SJCRH30 (cell line): ENCODE measurements around the gene TFEB. TPM values are rescaled to one million over a fixed set of nuclear protein-coding genes. Genes with fewer than 3 reads are reported as not detected.
"Not testable (repeated sequence)": the region's sequence is repeated elsewhere in the genome, so short reads cannot be mapped to it uniquely, and the experiment has no call there.

Experiments
- DNase-seq, 2 experiments: peaks; one replicate each; pipeline ENCODE4 v3.0.0-alpha.2; 2015 to 2020
- H3K27ac ChIP-seq: fragments of 250-450 bp; sonication (Bioruptor Pico); 2 replicates; pipeline ENCODE4 v1.5.1; 2020; ENCODE audit warnings: mild to moderate bottlenecking, moderate library complexity
- H3K27me3 ChIP-seq: fragments of 250-450 bp; sonication (Bioruptor Pico); 2 replicates; pipeline ENCODE4 v1.5.1; 2020; ENCODE audit warnings: mild to moderate bottlenecking, moderate library complexity
- H3K36me3 ChIP-seq: fragments of 250-450 bp; sonication (Bioruptor Pico); 2 replicates; pipeline ENCODE4 v1.5.1; 2020; ENCODE audit warnings: mild to moderate bottlenecking, moderate library complexity
- H3K4me1 ChIP-seq: fragments of 250-450 bp; sonication (Bioruptor Pico); 2 replicates; pipeline ENCODE4 v1.5.1; 2020; ENCODE audit warnings: mild to moderate bottlenecking, moderate library complexity
- H3K4me3 ChIP-seq: fragments of 250-450 bp; sonication (Bioruptor Pico); 2 replicates; pipeline ENCODE4 v1.5.1; 2020; ENCODE audit warnings: mild to moderate bottlenecking, moderate library complexity
- H3K9me3 ChIP-seq: fragments of 250-450 bp; sonication (Bioruptor Pico); replicated peaks from 2 replicates; pipeline ENCODE4 v1.5.1; 2020; ENCODE audit warnings: mild to moderate bottlenecking, moderate library complexity
- total RNA-seq: library from RNA; depleted of rRNA; stranded (reverse); fragments of >200 nt; shearing (Covaris generic); gene quantifications from 2 replicates; pipeline ENCODE4 v1.2.3, GENCODE V29; 2014

Gene TFEB
- total RNA-seq, 1 experiment from 2014 or later: 0.57 TPM

- Histone ChIP-seq H3K27ac (no peak overlapping the region), H3K9me3 (no peaks in the 10 kb centered on the region), H3K4me1 (peaks cover 21% of the 10 kb centered on the region), H3K36me3 (no peaks in the 10 kb centered on the region), H3K27me3 (no peaks in the 10 kb centered on the region), H3K4me3 (no peak overlapping the region)
- DNase-seq: no peak
These were observed 35.1 kb upstream of the TFEB start for GRCh38 chr6:41770381-41771057.

GRCh38 chr6:41769376-41769775 is 34.0 kb upstream of the TFEB start:
- Histone ChIP-seq H3K4me1 (peaks cover 21% of the 10 kb centered on the region), H3K27ac (no peak overlapping the region), H3K4me3 (no peak overlapping the region), H3K27me3 (no peaks in the 10 kb centered on the region), H3K36me3 (no peaks in the 10 kb centered on the region), H3K9me3 (no peaks in the 10 kb centered on the region)
- DNase-seq: no peak

- peak; percentile 20 to 25 for DNase-seq
- Histone ChIP-seq H3K9me3 (no peaks in the 10 kb centered on the region), H3K4me1 (peaks cover 21% of the 10 kb centered on the region), H3K27ac (no peak overlapping the region), H3K27me3 (no peaks in the 10 kb centered on the region), H3K4me3 (no peak overlapping the region), H3K36me3 (no peaks in the 10 kb centered on the region)
These were observed 33.3 kb upstream of the TFEB start for GRCh38 chr6:41768545-41769308.

- H3K9me3 ChIP-seq: no peaks in the 10 kb centered on the region
- no peak overlapping the region for H3K4me3 ChIP-seq
- H3K27me3 ChIP-seq: no peaks in the 10 kb centered on the region
- H3K4me1 ChIP-seq: peaks cover 24% of the 10 kb centered on the region
- H3K36me3 ChIP-seq: no peaks in the 10 kb centered on the region
- peak; percentile 78 to 89 for DNase-seq
- no peak overlapping the region; the same call in 1 of the 2 replicates for H3K27ac ChIP-seq
These were observed 31.9 kb upstream of the TFEB start for GRCh38 chr6:41767112-41767833.

GRCh38 chr6:41766043-41766664 is 30.7 kb upstream of the TFEB start:
- not testable (repeated sequence) for H3K27me3 ChIP-seq, H3K27ac ChIP-seq, H3K9me3 ChIP-seq, H3K4me3 ChIP-seq, H3K36me3 ChIP-seq, DNase-seq
- peaks cover 24% of the 10 kb centered on the region for H3K4me1 ChIP-seq

GRCh38 chr6:41763470-41763869 is 28.1 kb upstream of the TFEB start:
- H3K27ac ChIP-seq: no peak overlapping the region
- H3K27me3 ChIP-seq: no peaks in the 10 kb centered on the region
- no peak overlapping the region for H3K4me3 ChIP-seq
- peaks cover 21% of the 10 kb centered on the region for H3K4me1 ChIP-seq
- H3K9me3 ChIP-seq: no peaks in the 10 kb centered on the region
- DNase-seq: peak in 1 of 2 experiments; percentile 15
- H3K36me3 ChIP-seq: no peaks in the 10 kb centered on the region

- no peaks in the 10 kb centered on the region for H3K36me3 ChIP-seq
- H3K27ac ChIP-seq: no peak overlapping the region
- H3K4me1 ChIP-seq: peaks cover 15% of the 10 kb centered on the region
- DNase-seq: no peak
- no peaks in the 10 kb centered on the region for H3K27me3 ChIP-seq
- H3K9me3 ChIP-seq: no peaks in the 10 kb centered on the region
- H3K4me3 ChIP-seq: no peak overlapping the region
These were observed 24.6 kb upstream of the TFEB start for GRCh38 chr6:41759905-41760579.

- H3K27me3 ChIP-seq: no peaks in the 10 kb centered on the region
These were observed 23.9 kb upstream of the TFEB start for GRCh38 chr6:41759106-41759904.

DNA sequence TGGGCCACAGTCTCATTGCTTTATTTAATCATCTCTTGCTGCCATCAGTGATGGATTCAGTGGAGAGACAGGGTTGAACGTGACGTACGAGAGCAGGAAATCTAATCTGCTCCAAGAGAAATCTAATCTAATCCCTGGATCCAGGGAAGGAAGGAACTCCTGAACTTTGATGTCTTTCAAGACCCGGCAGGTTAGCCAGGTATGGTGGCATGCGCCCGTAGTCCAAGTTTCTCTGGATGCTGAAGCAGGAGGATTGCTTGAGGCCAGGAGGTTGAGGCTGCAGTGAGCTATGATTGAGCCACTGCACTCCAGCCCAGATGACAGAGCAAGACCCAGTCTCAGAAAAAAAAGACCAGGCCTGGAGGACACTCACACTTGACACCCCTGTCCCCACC is 23.2 kb upstream of the TFEB start:
- no peak for DNase-seq
- Histone ChIP-seq H3K4me1 (peaks cover 15% of the 10 kb centered on the region), H3K27me3 (no peaks in the 10 kb centered on the region), H3K4me3 (no peak overlapping the region), H3K36me3 (no peaks in the 10 kb centered on the region), H3K9me3 (no peaks in the 10 kb centered on the region), H3K27ac (no peak overlapping the region)

More at GRCh38 chr6:41759106-41759904, 23.9 kb upstream of the TFEB start:
- no peak overlapping the region for H3K27ac ChIP-seq
- H3K4me3 ChIP-seq: no peak overlapping the region
- peaks cover 15% of the 10 kb centered on the region for H3K4me1 ChIP-seq
- DNase-seq: no peak
- H3K36me3 ChIP-seq: no peaks in the 10 kb centered on the region
- no peaks in the 10 kb centered on the region for H3K9me3 ChIP-seq

- Histone ChIP-seq H3K4me3 (no peak overlapping the region), H3K36me3 (no peaks in the 10 kb centered on the region), H3K27me3 (no peaks in the 10 kb centered on the region), H3K9me3 (no peaks in the 10 kb centered on the region), H3K4me1 (peaks cover 12% of the 10 kb centered on the region), H3K27ac (no peak overlapping the region)
- DNase-seq: no peak
These were observed 22.7 kb upstream of the TFEB start for GRCh38 chr6:41757931-41758640.

- no peak overlapping the region for H3K4me3 ChIP-seq
- H3K27ac ChIP-seq: no peak overlapping the region
- DNase-seq: peak; percentile 65 to 71
- H3K36me3 ChIP-seq: no peaks in the 10 kb centered on the region
- peaks cover 12% of the 10 kb centered on the region for H3K4me1 ChIP-seq
- no peaks in the 10 kb centered on the region for H3K27me3 ChIP-seq
- no peaks in the 10 kb centered on the region for H3K9me3 ChIP-seq
These were observed 21.9 kb upstream of the TFEB start for GRCh38 chr6:41757271-41757670.

GRCh38 chr6:41756354-41756753 is 20.9 kb upstream of the TFEB start:
- peaks cover 12% of the 10 kb centered on the region for H3K4me1 ChIP-seq
- H3K27ac ChIP-seq: no peak overlapping the region
- H3K4me3 ChIP-seq: no peak overlapping the region
- no peaks in the 10 kb centered on the region for H3K36me3 ChIP-seq
- H3K9me3 ChIP-seq: no peaks in the 10 kb centered on the region
- DNase-seq: no peak
- H3K27me3 ChIP-seq: no peaks in the 10 kb centered on the region

GRCh38 chr6:41755895-41756294 is 20.5 kb upstream of the TFEB start:
- H3K4me3 ChIP-seq: no peak overlapping the region
- H3K27me3 ChIP-seq: no peaks in the 10 kb centered on the region
- H3K4me1 ChIP-seq: peaks cover 12% of the 10 kb centered on the region
- DNase-seq: no peak
- H3K9me3 ChIP-seq: no peaks in the 10 kb centered on the region
- H3K27ac ChIP-seq: no peak overlapping the region
- H3K36me3 ChIP-seq: no peaks in the 10 kb centered on the region
